GM18861 (cell line): Measurements from ENCODE around the gene SLC6A6.
"Not testable (repeated sequence)": the region's sequence is repeated elsewhere in the genome, so short reads cannot be mapped to it uniquely, and the experiment has no call there.

ENCODE experiments used
- ATAC-seq: cut with Tn5 transposase; IDR thresholded peaks from one replicate; pipeline ENCODE4 v1.9.1; 2021; ENCODE audit not compliant: unreplicated experiment

Gene SLC6A6

DNA sequence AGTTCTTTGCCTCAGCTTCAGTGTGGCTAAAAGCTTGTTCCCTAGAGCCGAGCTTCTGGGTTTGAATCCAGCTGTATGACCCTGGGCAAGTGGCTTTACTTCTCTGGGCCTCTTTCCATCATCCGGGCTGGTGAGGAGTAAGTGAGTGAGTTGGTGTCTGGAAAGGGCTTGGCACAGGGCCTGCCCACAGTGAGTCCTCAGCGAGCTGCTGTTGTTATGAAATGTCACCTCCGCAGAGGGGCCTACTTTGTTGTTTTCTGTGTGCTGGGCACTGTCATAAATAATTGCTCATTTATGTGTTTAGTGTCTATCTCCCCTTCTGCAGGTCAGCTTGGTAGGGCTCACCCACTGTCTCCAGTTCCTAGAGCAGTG is 31.7 kb downstream of the SLC6A6 start:
- no peak for ATAC-seq

GRCh38 chr3:14434498-14435151 is 32.2 kb downstream of the SLC6A6 start:
- ATAC-seq, result no peak

GRCh38 chr3:14435175-14436014 is 33.0 kb downstream of the SLC6A6 start:
- no peak for ATAC-seq

- ATAC-seq, result no peak
Observed at GRCh38 chr3:14436954-14437281, 34.5 kb downstream of the SLC6A6 start.

DNA sequence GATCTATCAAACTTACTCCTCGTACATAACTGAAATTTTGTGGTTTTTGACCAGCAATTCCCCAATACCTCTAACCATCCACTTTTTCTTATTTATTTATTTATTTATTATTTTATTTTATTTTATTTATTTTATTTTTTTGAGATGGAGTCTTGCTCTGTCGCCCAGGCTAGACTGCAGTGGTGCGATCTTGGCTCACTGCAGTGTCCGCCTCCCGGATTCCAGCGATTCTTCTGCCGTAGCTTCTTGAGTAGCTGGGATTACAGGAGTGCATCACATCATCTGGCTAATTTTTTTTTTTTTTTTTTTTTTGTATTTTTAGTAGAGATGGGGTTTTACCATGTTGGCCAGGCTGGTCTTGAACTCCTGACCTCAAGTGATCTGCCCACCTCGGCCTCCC is 35.3 kb downstream of the SLC6A6 start:
- ATAC-seq, result not testable (repeated sequence)

- ATAC-seq, result no peak
Observed at GRCh38 chr3:14438262-14438661, 35.9 kb downstream of the SLC6A6 start.

GRCh38 chr3:14438929-14439328 is 36.5 kb downstream of the SLC6A6 start:
- no peak for ATAC-seq

GRCh38 chr3:14439501-14440167 is 37.2 kb downstream of the SLC6A6 start:
- ATAC-seq, result no peak

- no peak for ATAC-seq
Observed at GRCh38 chr3:14440168-14440518, 37.7 kb downstream of the SLC6A6 start.

DNA sequence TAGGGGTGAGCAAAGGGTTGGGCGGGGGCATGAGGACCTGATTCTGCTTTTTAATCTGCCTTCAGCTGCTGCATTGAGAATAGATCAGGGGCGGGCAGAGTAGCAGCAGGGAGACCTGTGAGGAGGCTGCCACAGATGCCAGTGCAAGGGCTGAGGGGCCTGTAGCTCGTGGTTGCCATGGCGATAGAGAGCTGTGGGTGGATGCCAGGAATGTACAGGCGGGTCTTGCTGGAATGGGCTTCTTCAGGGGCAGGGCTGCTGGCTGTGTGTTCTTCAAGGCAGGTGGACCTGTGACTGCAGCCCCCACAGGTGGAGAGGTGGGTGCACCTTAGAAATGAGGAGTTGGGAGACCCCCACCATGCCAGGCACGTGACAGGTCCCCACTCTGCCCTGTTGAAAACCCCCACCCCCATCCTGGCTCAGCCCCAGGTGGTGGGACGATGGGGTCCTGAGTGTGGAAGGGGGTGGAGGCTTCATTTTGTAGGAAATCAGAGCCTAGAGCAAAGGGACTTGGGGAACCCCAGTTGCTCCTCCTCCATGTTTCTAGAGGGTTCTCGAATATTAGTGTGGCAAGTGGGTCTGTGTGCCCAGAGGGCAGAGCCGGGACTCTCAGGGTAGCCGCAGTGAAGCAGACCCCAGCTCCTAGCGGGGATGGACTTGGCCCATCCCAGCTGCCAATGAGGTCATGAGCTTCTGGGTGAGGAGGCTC is 38.3 kb downstream of the SLC6A6 start:
- no peak for ATAC-seq

DNA sequence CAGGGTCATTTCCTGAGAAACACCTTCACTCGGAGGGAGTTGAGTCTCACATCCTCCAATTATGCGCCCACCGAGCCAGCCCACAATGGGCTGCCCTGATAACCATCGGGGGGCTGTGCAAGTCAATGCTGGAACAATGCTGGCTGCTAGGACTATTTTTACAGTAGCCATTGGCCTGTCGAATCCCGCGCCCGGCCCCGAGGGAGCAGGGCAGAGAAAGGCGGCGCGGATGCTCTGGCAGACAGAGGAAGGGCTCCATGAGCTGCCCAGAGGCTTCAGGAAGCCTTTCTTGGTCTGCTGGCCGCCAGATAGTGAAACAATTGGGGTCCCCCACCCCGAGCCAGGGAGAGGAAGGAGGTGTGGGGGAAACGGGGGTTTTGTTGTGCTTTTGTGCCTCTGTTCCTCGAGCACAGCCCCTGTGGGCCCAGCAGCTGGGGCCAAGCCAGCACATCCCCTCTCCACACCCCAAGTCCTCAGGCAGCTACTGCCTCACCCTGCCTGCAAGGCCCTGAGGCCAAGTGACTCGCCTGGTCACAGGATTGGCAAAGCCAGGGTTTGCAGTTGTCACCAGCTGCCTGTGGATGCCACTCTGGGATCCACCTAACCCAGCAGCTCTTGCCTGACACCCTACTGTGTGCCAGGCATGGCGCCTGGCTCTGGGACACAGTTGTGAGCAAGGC is 39.0 kb downstream of the SLC6A6 start:
- no peak for ATAC-seq

- no peak for ATAC-seq
Observed at GRCh38 chr3:14441920-14442300, 39.5 kb downstream of the SLC6A6 start.

GRCh38 chr3:14444380-14444779 is 42.0 kb downstream of the SLC6A6 start:
- no peak for ATAC-seq

DNA sequence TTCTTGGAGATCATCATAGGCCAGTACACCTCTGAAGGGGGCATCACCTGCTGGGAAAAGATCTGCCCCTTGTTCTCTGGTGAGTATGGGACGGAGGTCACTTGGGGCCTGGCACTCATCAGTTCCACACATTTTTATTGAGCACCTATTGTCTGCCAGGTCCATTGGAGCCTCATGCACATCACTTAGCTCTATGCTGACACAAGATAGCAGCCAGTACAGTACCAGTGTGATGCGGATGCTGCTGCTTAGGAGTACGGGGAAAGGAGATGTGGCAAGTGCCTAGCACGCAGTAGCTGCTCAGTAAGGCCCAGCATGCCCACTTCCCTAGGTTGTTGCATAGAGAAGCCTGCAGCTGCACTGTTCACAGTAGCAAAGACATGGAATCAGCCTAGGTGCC is 43.4 kb downstream of the SLC6A6 start:
- no peak for ATAC-seq

- no peak for ATAC-seq
Observed at GRCh38 chr3:14446988-14447570, 44.7 kb downstream of the SLC6A6 start.

DNA sequence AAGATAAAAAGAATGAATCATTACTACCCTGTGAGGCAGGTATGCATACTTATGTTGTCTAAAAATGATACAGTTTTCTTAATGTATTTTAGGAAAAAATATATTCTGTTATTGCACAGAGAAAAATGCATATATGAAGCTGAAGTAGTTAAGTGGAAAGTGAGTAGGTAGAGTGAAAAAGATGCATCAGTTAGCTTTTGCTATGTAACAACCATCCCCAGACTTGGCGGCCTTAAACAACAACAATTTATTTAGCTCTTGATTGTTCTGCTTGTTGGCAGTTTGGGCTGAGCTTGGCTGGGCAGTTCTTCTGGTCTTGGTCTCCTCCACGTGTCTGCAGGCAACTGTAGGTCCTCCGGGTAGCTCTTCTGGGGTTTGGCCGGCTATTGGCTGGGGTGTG is 45.7 kb downstream of the SLC6A6 start:
- ATAC-seq, result no peak

DNA sequence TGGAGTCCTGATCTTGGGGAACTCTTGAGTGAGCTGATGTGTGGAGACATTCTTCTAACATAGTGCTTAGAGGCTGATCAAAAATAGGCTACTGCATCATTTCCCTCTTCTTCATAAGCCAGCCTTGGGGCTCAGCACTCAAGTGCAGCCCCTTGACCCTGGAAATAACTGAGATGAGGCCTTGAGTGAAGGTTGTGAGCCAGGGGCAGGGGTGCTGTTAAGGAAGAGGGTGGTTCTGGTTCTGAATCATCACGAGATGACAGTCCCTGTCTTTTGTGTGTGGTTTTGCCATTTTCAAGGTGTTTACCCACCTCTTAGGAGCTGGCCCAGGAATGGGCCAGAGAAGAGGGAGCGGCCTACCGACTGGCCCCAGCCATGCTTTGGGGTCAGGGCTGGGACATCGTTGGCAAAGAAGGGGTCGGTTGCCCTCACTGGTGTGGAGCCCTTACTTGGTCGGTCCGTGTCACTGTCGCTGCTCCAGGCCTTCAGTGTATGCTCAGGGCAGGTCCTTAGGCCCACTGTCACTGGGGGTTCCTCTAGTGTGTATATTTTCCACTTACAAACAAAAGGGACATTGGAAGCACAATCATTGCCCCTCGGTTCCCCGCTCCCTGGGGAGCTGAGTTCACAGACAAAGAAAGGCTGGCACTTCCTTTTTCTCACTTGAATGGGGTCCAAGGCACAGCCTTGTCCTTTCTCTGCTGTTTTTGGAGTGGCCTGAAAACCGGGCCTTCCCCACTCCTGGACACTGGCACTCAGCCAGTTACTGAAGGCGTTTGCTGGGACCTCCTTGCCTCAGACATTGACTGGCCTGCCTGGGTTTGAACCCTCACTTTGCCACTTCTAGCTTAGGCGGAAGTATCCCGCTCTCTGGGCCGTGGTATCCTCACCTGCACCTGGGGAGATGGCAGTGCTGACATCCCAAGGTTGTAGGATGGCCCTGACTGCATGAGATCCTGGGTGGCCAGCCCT is 46.6 kb downstream of the SLC6A6 start:
- ATAC-seq, result no peak

- no peak for ATAC-seq
Observed at GRCh38 chr3:14450506-14450905, 48.1 kb downstream of the SLC6A6 start.

DNA sequence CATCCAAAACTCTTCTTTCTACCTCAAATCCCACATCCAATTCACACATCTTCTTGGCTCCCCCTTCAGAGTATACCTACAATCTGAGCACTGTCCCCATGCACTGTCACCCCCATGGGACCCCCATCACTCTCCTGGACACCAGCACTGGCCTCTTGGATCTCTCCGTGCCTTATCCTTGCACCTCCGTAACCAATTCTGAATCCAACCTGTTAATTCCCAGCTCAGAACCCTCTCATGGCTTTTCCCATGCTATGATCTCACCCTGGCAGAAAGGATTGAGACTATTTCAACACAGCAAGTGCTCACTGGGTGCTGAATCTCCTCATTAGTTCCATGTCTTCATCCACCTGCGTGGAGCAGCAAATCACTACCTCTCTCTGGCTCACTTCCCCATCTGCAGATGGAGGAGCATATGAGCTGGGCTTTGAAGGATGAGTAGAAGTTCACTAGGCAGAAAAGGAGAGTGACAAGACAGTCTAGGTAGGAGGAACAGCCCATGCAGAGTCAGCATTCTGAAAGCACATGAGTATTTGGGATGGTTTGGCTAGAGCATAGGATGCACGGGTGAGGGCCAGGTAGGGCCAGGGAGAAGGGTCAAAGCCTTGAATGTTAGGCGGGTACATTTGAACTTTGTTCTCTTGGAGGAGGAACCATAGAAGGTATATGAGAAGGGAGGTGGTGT is 48.7 kb downstream of the SLC6A6 start:
- ATAC-seq, result no peak
